IPS-11a (cell line): Measurements from ENCODE around the gene ZNF280A.

Experiments used
- H3K4me3 ChIP-seq: one replicate; pipeline ENCODE4 v1.5.1; 2013; ENCODE audit warnings: low read depth, low read length, control low read depth

The ZNF280A gene

GRCh38 chr22:22520020-22520656 is at the start of gene ZNF280A:
Gene ZNF280A, minus strand, starts transcription at chr22:22520270. Its CDS starts 4,640 bp downstream, at chr22:22515630.
- no peak within 1 kb of the TSS for H3K4me3 ChIP-seq

DNA sequence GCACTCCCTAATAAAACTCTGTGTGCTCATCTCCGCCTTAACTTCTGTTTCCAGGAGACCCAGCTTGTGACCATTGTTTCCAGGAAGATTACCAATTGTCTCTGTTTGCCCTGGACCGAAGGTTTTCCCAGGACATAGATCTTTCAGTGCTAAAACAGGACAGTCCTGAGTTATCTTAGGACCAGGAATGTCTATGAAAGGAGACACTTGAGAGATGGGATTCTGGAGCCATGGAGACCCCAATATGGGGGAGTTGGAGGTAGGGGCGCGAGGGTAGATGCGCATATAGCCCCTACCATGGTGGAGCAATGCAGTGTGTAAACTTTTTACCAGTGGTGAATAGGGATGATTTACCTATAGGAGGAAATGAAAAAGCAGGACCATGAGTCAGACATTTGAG is 49.1 kb upstream of the ZNF280A start:
- H3K4me3 ChIP-seq, result no peak overlapping the region

DNA sequence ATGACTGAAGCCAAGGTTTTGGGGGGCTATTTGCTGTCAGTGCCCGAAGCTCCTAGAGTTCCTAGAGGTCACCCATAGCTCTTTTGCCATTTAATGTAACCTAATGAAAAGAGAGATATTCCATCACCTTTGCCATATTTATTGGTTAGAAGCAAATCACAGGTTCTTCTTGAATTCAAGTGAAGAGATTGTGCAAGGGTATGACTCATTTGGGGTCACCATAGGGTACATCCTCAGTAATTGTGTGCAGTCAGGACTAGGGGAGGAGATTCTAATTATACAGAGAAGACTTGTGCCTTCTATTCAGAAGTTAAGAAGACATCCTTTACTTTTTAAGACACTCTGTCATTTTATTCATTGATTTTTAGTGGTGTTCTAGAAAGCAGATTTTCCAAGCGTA is 45.9 kb upstream of the ZNF280A start:
- no peak overlapping the region for H3K4me3 ChIP-seq

DNA sequence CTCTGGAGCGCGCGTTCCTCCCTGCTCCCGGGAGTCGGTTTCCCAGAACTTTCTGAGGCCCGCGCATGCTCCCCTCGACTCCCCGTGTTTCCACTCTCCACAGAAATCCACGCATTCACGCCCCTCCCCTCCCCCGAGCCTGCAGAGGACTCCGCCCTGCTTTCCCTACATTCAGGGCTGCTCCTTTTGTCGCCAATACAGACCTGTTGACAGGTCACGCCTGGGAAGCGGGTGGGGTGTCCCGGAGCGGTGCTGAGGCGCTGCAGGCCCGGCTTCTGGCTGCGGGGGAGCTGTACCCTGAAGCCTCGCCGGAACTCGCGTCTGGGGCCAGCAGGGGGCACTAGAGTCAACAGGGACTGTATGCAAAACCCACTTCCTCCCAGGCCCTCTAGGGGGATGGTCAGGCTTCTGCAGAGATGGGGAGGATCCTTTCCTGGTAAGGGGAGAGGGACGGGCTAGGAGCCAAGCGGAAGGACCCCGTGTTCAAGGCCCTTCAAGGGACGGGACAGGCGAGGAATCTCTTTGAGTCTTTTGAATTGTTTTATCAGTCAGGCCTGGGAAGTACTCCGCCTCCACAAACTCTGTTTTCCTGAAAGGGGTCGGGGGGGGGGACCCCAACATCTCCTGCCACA is 39.0 kb upstream of the ZNF280A start, which contains the start of gene PRAME:
TSS of gene PRAME (minus strand) at position 294 of the 632 bp plus-strand sequence. CDS start 2,433 bp downstream, outside the sequence.
- H3K4me3 ChIP-seq, result no peak within 1 kb of the TSS

DNA sequence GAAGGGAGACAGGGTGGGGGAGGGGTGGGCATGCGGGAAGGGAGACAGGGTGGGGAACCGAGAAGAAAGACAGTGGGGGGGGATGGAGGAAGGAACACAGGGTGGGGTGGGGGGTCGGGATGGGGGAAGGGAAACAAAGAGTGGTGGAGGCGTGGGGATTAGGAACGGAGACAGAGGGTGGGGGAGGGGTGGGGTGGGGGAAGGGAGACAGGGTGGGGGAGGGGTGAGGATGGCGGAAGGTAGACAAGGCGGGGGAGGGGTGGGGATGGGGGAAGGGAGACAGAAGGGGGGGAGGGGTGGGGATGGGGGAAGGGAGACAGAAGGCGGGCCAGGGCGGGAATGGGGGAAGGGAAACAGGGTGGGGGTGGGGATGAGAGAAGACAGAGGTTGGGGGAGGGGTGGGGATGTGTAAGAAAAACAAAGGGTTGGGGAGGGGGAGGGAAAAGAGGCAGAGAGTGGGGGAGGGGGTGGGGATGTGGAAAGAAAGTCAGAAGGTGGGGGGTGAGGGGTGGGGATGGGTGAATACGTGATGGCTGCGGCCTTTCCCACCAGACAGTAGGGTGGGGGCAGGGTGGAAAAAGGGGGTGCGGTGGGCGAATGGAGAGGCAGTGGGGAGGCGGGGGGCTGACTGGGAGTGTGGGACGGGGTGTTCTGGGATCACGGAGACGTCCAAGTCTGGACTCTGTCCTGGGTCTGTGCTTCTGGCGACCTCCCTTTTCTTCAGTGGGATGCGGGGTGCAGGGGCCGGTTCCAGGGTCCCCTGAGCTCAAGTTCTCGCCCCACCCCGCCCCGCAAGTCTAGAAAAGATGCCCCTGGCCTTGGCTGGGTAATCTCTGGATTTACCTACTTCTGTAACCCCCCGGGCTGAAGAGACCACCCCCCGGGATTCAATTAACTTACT is 38.3 kb upstream of the ZNF280A start:
- H3K4me3 ChIP-seq, result no peak overlapping the region

DNA sequence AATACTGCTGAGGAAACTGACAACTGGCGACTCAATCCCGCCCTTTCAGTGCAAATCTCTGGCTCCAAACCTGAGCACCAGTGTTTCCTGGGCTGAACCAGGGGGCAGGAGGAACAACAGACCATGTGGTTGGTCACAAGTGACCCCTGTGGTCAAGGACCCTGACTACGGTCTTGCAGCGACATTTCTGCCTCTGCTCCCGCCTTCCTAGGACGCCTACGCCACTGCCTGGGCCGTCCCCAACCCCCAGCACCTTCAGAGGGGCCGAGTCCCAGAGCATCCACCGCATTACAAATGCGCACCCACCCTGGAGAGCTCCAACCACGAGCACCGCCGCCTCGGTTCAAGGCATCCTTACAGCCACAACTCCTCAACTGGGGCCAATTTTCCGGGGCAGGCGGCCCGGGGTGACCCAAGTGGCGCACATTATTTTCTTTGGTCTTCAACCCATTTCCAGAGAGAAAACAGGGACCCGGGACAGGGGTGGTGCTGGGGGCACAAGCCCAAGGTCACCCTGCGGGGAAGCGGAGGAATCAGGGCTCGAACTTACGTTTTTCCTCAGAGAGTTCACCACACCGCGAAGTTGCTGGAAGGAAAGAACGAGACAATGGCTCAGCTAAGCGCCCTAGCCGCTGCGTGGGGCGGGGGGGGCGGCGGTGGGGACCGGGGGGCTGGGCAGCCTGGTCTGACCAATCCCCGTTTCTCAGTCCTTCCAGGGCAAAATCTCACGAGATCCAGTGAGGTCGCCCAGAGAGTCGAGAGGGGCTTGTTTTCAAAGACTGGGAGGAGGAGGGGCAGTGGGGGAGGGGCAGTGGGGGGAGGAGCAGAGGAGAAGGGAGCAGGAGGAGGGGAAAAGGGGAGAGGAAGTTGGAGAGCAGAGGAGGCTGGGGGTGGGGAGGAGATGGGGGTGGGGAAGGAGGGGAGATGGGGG is 37.2 kb upstream of the ZNF280A start:
- no peak overlapping the region for H3K4me3 ChIP-seq

DNA sequence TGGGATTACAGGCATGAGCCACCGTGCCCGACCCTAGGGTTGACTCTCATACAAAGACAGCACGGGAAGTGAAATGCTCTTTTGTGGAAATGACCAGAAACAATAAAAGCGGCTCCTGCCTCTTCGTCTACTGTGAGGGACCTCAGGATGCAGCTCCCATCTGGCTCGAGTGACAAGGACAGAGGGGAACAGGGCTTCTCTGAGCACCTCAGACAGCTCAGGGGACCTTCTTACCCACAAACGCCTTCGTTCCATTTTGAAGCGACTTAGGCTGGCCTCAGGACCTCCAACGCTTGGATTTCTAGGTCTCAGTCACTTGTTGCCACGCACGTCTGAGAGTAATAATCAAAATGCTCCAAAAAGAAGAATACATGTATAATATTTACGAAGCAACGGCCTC is 36.5 kb upstream of the ZNF280A start:
- H3K4me3 ChIP-seq, result no peak overlapping the region

DNA sequence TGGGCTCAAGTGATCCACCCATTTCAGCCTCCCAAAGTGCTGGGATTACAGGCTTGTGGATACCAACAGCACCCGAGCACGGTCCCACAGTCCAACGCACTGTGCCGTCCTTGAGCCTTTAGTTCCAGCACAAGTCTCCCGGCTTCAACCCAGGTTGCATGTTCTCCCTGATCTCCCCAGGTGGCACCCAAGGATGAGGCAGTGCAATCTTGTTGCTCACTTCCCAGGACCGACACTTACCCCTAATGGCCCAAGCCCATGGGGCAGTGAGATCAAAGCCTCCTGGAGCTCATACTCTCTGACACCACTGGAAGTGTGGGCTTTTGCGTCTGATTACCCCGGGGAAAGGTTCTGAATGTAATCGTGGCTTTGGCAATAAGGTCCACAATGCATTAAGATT is 35.5 kb upstream of the ZNF280A start:
- H3K4me3 ChIP-seq, result no peak overlapping the region

- no peak overlapping the region for H3K4me3 ChIP-seq
Observed at GRCh38 chr22:22554587-22555284, 34.7 kb upstream of the ZNF280A start.

GRCh38 chr22:22553735-22554586 is 33.9 kb upstream of the ZNF280A start:
- no peak overlapping the region for H3K4me3 ChIP-seq

- H3K4me3 ChIP-seq, result no peak overlapping the region
Observed at GRCh38 chr22:22553141-22553540, 33.1 kb upstream of the ZNF280A start.

DNA sequence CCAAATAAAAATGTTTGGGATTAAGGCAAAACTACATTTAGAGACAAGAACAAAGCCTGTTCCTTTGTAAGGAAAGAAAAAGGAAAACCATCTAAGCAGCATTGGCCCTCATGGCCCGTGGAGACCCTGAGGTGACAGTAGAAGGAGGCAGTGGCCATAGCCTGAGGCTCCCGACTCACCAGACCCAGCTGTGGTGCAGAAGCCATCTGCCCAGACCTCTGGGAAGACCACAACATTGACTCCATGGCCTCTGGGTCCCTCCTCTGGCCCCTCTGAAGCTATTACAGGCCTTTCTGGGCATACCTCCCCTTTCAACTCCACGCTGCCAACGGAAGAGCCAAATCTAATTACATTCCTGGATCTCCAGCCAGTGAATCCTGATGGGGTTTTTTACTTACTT is 32.6 kb upstream of the ZNF280A start:
- no peak overlapping the region for H3K4me3 ChIP-seq

- no peak overlapping the region for H3K4me3 ChIP-seq
Observed at GRCh38 chr22:22550789-22551434, 30.8 kb upstream of the ZNF280A start.

- H3K4me3 ChIP-seq, result no peak overlapping the region
Observed at GRCh38 chr22:22548910-22549309, 28.8 kb upstream of the ZNF280A start.

DNA sequence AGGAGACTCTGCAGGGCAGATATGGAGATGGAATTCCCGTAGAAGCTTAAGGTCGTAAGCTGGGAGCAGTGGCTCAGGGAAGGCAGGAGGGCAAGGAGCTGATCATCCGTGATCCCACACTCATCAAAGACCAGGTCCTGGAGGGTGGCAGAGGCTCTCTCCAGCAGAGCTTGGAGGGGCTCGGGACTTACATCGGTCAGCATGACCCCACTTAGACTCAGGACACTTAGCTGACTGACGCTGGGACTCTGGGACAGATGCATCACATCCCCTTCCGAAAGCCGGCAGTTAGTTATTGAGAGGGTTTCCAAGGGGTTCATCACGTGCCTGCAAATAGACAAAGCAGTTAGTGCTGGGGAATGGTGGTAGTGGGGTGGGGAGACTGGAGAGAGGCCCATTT is 28.2 kb upstream of the ZNF280A start:
- H3K4me3 ChIP-seq, result no peak overlapping the region

DNA sequence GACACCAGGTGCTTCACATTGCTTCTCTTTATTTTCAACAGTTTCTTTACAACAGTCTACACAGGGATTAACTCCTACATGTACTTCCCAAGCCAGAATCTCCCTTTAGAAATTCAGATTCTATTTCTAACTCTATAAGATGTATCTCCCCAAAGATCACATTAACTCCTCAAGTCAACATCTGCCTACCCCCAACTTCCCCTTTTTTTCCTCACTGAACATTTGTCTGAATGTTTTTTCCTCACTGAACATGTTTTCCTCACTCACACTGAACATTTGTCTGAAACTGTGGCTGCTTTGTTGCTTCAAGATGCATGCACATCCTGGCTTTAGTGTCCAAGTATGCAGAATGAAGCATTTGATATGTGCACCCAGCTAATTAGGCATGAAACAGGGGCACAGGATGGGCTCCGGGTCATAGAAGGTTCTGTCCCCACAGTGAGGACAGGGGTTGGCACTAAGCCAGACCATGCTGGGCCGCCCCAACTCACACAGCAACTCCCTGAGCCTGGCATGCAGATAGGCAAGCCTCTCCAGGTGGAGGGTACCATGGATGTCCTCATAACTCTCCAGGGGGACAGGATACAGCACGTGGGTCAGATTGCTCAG is 27.7 kb upstream of the ZNF280A start:
- H3K4me3 ChIP-seq, result no peak overlapping the region

DNA sequence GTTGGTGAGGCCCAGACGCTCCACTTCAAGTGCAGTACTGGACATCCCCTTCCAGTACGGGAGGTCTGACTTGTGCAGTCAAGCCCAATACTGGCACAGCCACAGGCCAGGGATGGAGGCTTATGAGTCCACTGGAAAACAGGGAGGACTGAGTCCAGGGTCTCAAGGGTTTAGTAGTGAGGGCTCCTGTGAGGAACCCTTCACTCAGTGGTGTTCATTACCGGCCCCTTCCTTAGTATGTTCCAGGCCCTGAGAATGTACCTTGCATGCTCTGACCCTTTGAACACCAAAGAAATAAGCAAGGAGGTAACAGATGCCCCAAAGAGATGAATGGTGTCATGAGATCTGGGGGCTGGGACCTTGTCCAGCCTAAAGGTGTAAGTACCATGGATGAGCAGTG is 27.2 kb upstream of the ZNF280A start:
- no peak overlapping the region for H3K4me3 ChIP-seq

GRCh38 chr22:22546490-22546889 is 26.4 kb upstream of the ZNF280A start:
- no peak overlapping the region for H3K4me3 ChIP-seq
